Large intestine (tissue), 3 donors: ENCODE data around the gene COL6A3. TPM values are rescaled to one million over a fixed set of nuclear protein-coding genes. Genes with fewer than 3 reads are reported as not detected.

ENCODE experiments used
- DNase-seq, 2 donors: peaks; one replicate each; pipeline versions ENCODE4 v3.0.0 to v3.0.0-alpha.2; 2013
- H3K27ac ChIP-seq: one replicate; pipeline ENCODE4 v1.5.1; 2013; ENCODE audit warnings: low read length
- H3K27me3 ChIP-seq: 2 replicates; pipeline ENCODE4 v1.6.1; 2013; ENCODE audit warnings: low read length; ENCODE audit not compliant: control insufficient read depth, insufficient read depth
- H3K36me3 ChIP-seq: 2 replicates; pipeline ENCODE4 v1.6.1; 2013; ENCODE audit warnings: low read length; ENCODE audit not compliant: control insufficient read depth, insufficient read depth
- H3K4me1 ChIP-seq: one replicate; pipeline ENCODE4 v1.6.1; 2013; ENCODE audit warnings: low read length; ENCODE audit not compliant: control insufficient read depth, insufficient read depth
- H3K4me3 ChIP-seq: one replicate; pipeline ENCODE4 v1.5.1; 2013; ENCODE audit warnings: low read length
- H3K9me3 ChIP-seq: one replicate; pipeline ENCODE4 v1.6.1; 2013; ENCODE audit warnings: mild to moderate bottlenecking, low read depth, low read length, moderate library complexity; ENCODE audit not compliant: control insufficient read depth
- WGBS: methylation state at CpG from one replicate; pipeline ENCODE4 v1.1.5; 2013; ENCODE audit warnings: low lambda C conversion rate; ENCODE audit not compliant: insufficient coverage; 5-methylcytosine and 5-hydroxymethylcytosine counted together
- polyA plus RNA-seq: library from polyadenylated mRNA; unstranded; fragments of 120-200 nt; gene quantifications from one replicate; pipeline ENCODE4 v1.2.1, GENCODE V29; 2013

Gene COL6A3
- polyA plus RNA-seq, 1 donor, result 127 TPM

GRCh38 chr2:237453671-237454070 is 39.7 kb upstream of the COL6A3 start:
- WGBS, result no CpG with 5 or more reads among the region's 3 CpGs
- Histone ChIP-seq H3K4me1 (peaks cover 12% of the 10 kb centered on the region), H3K9me3 (no peaks in the 10 kb centered on the region), H3K36me3 (no peaks in the 10 kb centered on the region), H3K27ac (no peak overlapping the region), H3K27me3 (peaks cover 14% of the 10 kb centered on the region), H3K4me3 (no peak overlapping the region)
- DNase-seq, result no peak

GRCh38 chr2:237452861-237453260 is 38.9 kb upstream of the COL6A3 start:
- Histone ChIP-seq H3K9me3 (no peaks in the 10 kb centered on the region), H3K4me3 (no peak overlapping the region), H3K27me3 (peaks cover 14% of the 10 kb centered on the region), H3K27ac (no peak overlapping the region), H3K4me1 (peaks cover 12% of the 10 kb centered on the region), H3K36me3 (no peaks in the 10 kb centered on the region)
- no peak for DNase-seq
- WGBS, result no CpG with 5 or more reads among the region's 3 CpGs

- 80% methylated on average over 1 of the region's 20 CpGs for WGBS
- Histone ChIP-seq H3K4me1 (peaks cover 12% of the 10 kb centered on the region), H3K27me3 (peaks cover 17% of the 10 kb centered on the region), H3K9me3 (no peaks in the 10 kb centered on the region), H3K4me3 (no peak overlapping the region), H3K36me3 (no peaks in the 10 kb centered on the region), H3K27ac (peak overlapping the region; percentile 36)
- DNase-seq, result peak in 1 of 2 donors; percentile 42
Measured at GRCh38 chr2:237451643-237452469, 37.9 kb upstream of the COL6A3 start.

- WGBS, result no CpG with 5 or more reads among the region's 13 CpGs
- H3K27ac ChIP-seq, result no peak overlapping the region
- peaks cover 17% of the 10 kb centered on the region for H3K27me3 ChIP-seq
- H3K4me3 ChIP-seq, result no peak overlapping the region
- H3K36me3 ChIP-seq, result no peaks in the 10 kb centered on the region
- peaks cover 12% of the 10 kb centered on the region for H3K4me1 ChIP-seq
- no peaks in the 10 kb centered on the region for H3K9me3 ChIP-seq
- DNase-seq, result no peak
Measured at GRCh38 chr2:237450583-237450982, 36.6 kb upstream of the COL6A3 start.

GRCh38 chr2:237450108-237450507 is 36.1 kb upstream of the COL6A3 start:
- Histone ChIP-seq H3K36me3 (no peaks in the 10 kb centered on the region), H3K4me3 (no peak overlapping the region), H3K27me3 (peaks cover 17% of the 10 kb centered on the region), H3K27ac (peak overlapping the region; percentile 21), H3K4me1 (peaks cover 12% of the 10 kb centered on the region), H3K9me3 (no peaks in the 10 kb centered on the region)
- WGBS, result 100% methylated on average over 2 of the region's 6 CpGs
- no peak for DNase-seq

- peaks cover 18% of the 10 kb centered on the region for H3K27me3 ChIP-seq
- H3K9me3 ChIP-seq, result no peaks in the 10 kb centered on the region
- no CpG with 5 or more reads among the region's 13 CpGs for WGBS
- no peaks in the 10 kb centered on the region for H3K36me3 ChIP-seq
- H3K4me1 ChIP-seq, result peaks cover 12% of the 10 kb centered on the region
- no peak overlapping the region for H3K4me3 ChIP-seq
- DNase-seq, result peak in 1 of 2 donors; percentile 34
- H3K27ac ChIP-seq, result peak overlapping the region; percentile 21
Measured at GRCh38 chr2:237449193-237449881, 35.4 kb upstream of the COL6A3 start.

- no peak overlapping the region for H3K27ac ChIP-seq
- no peaks in the 10 kb centered on the region for H3K9me3 ChIP-seq
- H3K27me3 ChIP-seq, result peaks cover 21% of the 10 kb centered on the region
- peaks cover 12% of the 10 kb centered on the region for H3K4me1 ChIP-seq
- H3K4me3 ChIP-seq, result no peak overlapping the region
- WGBS, result no CpG with 5 or more reads among the region's 6 CpGs
- no peaks in the 10 kb centered on the region for H3K36me3 ChIP-seq
- no peak for DNase-seq
Measured at GRCh38 chr2:237448626-237449025, 34.7 kb upstream of the COL6A3 start.

GRCh38 chr2:237448171-237448570 is 34.2 kb upstream of the COL6A3 start:
- Histone ChIP-seq H3K36me3 (no peaks in the 10 kb centered on the region), H3K27me3 (peaks cover 21% of the 10 kb centered on the region), H3K4me1 (peaks cover 12% of the 10 kb centered on the region), H3K9me3 (no peaks in the 10 kb centered on the region), H3K4me3 (no peak overlapping the region), H3K27ac (no peak overlapping the region)
- WGBS, result no CpG with 5 or more reads among the region's 7 CpGs
- DNase-seq, result no peak

GRCh38 chr2:237447496-237447895 is 33.5 kb upstream of the COL6A3 start:
- no peak for DNase-seq
- Histone ChIP-seq H3K4me1 (peaks cover 12% of the 10 kb centered on the region), H3K27me3 (peaks cover 21% of the 10 kb centered on the region), H3K36me3 (no peaks in the 10 kb centered on the region), H3K9me3 (no peaks in the 10 kb centered on the region), H3K4me3 (no peak overlapping the region), H3K27ac (no peak overlapping the region)
- WGBS, result no CpG with 5 or more reads among the region's 11 CpGs

- H3K4me3 ChIP-seq, result no peak overlapping the region
- no CpG with 5 or more reads among the region's 6 CpGs for WGBS
Measured at GRCh38 chr2:237446338-237446665, 32.3 kb upstream of the COL6A3 start.

More at GRCh38 chr2:237446338-237446665, 32.3 kb upstream of the COL6A3 start:
- H3K27me3 ChIP-seq, result peaks cover 10% of the 10 kb centered on the region
- peaks cover 12% of the 10 kb centered on the region for H3K4me1 ChIP-seq
- no peaks in the 10 kb centered on the region for H3K9me3 ChIP-seq
- no peak overlapping the region for H3K27ac ChIP-seq
- no peak for DNase-seq
- no peaks in the 10 kb centered on the region for H3K36me3 ChIP-seq
